Glomerular endothelial cell (primary cell): ENCODE measurements around the gene TSPO. TPM values are rescaled to one million over a fixed set of nuclear protein-coding genes. Genes with fewer than 3 reads are reported as not detected.

ENCODE experiments used
- DNase-seq: peaks from one replicate; pipeline ENCODE4 v3.0.0-alpha.2; 2011; ENCODE audit warnings: low read depth, low spot score; ENCODE audit errors: extremely low read depth
- total RNA-seq: library from RNA; depleted of rRNA; stranded (reverse); fragments of >200 nt; gene quantifications from 2 replicates; pipeline ENCODE4 v1.2.3, GENCODE V29; 2015

The TSPO gene
- total RNA-seq, 1 donor from 2014 or later = 682 TPM

DNA sequence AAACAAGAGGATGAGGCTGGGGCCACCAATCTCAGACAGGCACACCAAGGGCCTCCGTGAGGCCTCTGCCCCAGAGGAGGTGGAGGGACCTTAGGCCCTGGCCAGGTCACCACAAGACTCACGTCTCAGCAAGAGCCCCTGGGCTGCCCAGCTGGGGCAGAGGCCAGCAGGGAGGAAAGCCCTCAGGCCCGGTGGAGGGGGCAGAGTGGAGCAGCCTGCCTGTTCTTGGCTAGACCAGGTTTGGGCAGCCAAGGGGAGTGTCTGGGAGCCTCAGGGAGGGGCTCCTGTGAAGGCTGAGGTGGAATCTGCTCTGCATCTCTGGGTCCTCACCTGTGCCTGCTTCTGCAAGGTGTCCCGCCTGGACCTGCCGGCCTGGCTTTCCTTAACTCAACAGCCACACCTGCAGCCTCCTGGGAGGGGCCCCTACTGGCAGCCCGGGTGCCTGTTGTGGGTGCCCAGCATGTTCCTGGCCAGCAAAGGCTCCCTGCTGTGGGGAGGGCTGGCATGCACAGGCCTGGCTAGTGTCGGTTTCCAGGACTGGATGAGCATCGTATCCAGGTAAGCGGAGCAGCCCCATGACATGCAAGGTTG lies 23.7 kb downstream of the TSPO start:
- no peak for DNase-seq

DNA sequence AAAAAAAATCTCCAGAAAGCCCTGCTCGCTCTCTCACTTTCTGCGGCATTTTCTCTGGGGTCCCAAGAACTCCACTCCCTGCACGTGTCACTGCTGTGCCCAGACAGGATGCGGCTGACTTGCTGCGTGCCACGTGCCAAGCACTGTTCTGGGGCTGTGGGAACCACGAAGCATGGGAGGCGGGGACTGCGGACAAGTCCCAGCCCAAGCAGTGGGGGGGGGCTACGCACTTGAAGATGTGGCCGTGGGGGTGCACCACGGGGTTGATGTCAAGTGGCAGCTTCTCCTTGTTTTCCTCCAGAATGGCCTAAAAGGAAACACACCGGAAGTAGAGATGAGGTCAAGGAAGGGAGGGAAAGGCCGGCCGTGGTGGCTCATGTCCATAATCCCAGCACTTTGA lies 24.7 kb downstream of the TSPO start:
- DNase-seq = no peak

DNA sequence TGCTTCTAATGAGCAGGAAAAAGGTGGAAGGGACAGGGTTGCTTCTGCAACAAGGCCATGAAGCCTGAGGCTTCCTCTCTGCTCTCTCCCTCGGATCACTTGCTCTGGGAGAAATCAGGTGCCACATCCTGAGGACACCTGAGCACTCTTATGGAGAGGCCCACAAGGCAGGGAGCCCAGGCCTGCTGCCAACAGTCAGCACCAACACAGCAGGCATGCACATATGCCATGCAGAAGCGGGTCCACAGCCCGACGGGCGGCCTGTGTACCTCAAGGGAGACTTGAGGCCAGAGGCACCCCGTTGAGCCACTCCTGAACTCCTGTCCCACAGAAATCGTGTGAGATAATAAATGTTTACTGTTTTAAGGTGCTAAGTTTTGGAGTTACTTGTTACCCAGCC lies 26.1 kb downstream of the TSPO start:
- DNase-seq = no peak

DNA sequence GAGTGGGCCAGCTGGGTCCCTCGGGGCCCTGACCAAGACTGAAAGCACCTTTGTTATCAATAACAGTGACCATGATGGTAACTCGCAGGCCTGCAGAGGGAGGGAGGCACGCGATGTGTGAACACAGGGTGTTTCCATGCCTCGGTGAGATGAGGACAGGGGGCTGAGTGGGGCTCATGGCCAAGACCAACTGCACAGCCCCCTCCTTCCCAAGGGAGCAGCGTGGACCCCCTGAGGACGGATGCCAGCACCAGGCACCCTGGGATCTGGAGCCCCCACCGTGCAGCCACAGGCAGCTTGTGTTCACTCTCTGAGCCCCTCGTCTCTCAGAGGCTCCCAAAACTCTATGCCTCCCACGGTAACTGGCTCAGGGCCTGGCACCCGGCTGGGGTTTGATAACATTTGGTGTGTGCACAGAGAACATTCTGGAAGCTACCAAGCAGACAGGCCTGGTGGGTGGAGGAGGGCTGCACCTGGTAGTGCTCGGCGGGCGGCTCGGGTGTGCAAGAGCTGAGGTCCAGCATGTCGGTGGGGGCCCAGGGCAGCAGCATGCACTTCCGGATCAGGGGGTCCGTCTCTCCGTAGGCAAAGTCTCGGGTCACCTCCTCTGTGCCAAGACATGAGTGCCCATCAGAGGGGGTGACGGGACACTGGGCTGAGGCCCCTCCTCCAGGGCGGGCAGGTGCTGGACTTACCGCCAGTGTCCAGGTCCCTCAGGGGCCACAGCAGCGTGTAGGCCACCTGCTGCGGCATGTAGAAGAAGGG lies 28.0 kb downstream of the TSPO start:
- DNase-seq = no peak

DNA sequence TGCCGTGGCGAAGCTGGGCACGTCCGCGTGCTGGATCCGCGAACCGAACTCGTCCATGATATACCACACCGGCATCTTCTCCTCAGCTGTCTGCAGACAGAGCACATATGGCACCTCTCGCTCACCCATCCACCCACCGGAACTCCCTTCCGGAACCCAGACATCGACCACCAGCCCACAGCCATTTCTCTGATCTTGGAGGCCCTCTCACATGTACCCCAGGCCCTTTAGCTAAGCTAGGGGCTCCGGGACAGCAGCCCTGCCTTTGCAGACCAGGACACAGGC lies 28.5 kb downstream of the TSPO start:
- DNase-seq = no peak

DNA sequence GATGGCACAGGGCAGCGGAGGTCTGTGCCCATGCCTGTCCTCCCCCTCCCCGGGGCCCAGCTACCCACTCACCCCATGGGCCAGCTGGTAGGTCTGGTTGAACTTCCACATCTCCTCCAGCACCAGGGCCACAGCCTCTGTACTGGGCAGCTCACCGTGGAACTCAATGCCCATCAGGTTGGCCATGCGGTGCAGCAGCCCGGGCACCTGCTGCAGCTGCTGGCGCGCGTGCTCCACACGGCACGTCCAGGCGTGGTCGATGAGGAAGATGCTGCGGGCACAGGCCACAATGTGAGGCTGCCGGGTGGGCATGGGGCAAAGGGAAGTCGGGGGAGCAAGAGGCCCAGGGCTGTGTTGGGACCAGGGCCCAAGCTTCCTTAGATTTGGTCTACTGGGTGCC lies 29.3 kb downstream of the TSPO start:
- DNase-seq = no peak

DNA sequence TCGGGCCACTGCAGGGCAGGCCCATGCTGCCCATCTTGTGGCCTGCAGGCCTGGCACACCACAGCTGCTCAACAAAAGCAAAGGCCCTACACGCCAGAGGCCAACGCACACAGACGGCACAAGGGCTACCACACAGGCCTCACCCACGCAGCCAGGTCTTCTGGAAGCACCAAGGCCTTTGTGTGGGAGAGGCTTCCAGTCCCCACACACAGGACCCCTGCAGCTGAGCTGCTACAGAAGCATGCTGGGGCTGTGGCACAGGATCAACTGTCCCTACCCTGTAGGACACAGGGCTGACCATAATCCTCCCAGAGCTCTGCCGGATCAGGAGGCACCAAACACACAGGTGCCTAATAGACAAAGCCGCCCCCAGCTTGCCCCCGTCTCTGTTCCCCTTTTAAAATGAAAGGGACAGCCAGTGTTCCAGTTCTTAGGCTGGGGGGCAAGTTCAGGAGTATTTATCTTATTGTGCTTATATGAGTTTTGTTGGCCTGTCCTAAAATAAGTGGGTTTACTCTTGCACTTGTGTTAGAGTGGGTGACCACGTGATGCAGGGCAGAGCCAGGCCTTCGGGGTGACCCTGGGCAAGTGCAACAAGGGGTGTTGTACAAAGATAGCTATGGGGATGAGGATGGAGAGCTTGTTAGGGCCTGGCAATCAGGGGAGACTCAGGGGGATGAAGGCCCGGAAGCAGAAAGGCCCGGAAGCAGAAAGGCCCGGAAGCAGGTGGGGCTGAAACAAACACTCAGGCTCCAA lies 30.1 kb downstream of the TSPO start:
- no peak for DNase-seq

DNA sequence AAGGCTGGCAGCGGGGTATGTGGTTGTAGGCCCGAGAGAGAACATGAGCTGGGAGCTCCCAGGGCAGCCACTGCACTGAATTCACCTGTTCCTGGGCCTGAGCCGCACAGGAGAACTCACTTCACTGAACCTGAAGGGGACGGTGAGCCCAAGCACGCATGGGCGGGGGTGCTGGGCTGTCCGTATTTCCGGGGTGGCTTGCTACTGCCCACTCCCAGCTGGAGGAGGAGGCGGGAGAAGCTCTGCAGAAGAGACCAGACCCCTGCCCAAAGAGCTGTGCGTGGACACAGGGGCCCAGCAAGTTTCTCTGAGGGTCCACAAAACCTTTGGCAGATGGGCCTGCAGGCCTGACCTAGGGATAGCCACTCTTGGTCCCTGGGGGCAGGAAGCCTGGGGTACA lies 30.8 kb downstream of the TSPO start:
- DNase-seq = no peak

DNA sequence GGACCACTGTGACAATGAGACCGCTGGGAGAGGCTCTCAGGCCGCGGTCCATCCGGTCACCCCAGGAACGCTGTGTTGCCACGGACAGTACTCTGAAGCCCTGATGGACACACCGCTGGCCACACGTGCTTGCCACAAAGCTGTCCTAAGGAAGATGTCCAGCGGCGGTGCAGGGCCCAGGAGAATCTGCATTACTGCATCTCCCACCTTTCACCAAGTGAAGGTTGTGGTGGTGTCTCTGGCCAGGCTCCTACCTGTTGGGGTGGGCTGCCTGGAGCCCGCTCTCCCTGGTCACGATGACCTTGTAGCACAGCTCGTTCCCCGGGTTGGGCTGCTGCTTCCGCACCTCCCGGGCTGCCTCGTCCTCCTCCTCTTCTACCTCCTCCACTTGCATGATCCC lies 31.4 kb downstream of the TSPO start:
- DNase-seq = no peak

DNA sequence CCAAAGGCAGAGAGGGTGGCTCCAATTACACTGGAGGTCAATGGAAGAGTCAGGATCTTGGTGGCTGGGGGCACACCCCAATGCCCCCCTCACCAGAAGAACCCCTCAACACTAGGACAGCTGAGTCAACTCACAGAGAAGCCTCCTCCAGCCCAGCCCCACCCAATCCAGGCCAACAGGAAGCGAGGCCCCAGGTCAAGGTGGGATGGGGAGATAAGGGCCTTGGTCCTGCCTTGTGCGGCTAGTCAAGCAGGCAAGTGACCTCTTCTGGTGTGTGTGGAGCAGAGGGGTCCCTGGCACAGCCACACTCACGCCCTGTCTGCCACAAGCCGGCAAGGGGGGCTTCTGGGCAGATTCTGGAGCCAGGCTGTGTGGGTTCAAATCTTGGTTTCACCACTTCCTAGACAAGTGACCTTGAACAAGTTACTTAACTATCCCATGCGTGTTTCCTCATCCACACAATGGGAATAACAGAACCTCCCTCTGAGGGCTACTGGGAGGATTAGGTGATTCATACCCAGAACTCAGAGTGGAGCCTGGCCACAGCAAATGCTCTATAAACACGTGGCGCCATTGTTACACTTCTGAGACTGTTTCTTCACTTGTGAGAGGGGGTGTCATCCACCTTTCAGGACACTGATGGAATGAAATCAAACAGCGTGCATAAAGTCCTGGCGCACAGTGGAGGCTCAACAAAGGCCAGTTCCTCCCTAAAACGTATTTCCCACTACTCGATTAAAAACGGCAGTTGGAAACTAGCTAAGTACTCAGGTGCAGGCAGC lies 32.3 kb downstream of the TSPO start:
- peak; percentile 42 for DNase-seq

DNA sequence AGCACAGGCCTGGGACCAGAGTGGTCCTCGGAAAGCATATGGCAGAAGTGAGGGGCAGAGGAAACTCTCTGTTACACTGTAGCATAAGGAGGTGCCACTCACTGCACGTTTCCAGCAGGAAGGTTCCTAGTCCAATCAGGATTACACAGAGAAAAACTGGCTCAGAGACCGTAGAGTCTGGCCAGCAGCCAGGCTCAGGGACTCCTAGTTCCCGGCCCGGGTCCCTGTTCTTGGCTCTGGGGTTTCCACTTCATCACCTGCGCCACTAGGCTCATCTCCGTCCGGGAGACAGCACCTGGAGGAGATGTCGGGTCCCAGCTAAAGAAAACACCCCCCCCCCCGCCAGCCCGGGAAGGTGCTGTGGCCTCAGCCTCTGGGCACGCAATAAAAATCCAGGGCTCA lies 34.5 kb downstream of the TSPO start:
- DNase-seq = no peak

DNA sequence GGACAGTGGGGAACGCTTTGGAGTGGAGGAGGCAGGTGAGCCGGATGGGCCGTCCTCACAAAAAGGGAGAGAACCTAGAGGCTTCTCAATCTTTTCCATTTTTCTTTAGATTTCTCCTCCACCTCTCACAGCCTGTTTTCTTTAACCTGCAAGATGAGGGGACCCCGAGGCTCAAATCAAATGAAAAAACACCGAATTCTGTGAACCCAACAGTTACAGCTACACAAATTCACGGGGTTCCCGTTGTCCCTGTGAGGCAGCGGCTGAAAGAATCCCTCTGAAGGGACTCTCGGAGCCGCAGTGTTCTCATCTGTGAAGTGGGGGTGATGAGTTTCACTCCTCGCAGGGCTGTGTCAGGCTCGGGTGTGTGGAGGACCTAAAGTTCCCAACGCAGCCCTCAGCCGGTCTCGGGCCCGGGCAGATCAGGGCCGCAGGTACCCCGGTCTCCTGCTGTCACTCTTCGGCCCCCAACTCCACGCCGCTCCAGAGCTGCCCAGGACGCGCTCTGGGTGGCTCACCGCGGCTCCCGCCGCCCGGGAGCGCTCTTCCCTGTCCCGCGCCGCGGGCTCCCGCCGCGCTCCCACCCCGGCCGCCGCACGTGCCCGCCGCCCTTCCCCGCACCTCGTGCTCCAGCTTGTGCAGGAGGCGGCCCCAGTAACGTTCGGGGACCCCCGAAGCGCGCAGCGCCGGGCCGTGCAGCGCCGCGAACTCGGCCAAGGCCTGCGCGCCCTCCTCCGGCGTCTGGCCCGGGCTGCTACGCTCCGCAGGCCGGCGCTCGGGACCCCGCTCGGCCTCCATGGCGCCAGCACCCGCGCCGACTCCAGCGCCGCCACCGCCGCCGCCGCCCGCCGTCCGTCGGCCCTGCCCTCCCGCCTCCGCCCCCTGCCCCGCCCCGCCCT lies 35.2 kb downstream of the TSPO start, which contains the start of gene TTLL12:
Gene TTLL12 (minus strand): TSS at position 863 of the 899 bp plus-strand sequence. CDS start 65 bp downstream, at position 798.
- no peak for DNase-seq

DNA sequence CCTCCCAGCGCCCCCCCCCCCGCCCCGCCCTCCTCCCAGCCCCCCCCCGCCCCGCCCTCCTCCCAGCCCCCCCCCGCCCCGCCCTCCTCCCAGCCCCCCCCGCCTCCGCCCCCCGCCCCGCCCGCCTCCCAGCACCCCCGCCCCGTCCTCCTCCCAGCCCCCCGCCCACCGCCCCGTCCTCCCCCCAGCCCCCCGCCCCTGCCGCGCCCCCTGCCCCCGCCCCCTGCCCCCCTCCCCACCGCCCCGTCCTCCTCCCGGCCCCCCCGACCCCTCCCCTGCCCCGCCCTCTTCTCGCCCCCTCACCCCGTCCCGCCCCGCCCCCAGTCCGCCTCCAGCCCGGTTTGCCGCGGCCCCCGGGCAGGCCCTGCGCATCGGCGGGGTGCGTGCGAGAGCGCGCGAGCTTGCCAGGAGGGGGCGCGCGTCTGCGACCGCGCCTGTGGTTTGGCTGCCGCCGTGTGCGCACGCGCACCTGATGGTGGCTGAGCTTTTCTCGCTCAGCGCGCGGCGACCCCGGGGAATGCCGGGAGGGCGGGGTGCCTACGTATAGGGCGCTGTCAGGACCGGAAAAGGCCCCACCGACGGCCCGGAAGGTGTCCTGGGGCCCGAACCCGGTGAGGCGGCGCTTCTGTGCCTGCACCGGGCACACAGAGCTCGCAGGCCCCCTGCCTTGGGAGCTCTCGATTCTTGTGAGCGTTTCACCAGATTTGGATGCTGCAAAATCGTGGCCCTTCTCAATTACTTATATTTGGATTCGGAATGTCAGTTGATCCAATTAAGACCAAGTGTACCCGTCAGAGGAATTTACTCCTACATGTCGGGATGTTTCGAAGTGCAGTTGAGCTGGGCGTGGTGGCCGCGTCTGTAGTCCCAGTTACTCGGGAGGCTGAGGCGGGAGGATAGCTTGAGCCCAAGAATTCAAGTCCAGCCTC lies 36.1 kb downstream of the TSPO start:
- DNase-seq = no peak

DNA sequence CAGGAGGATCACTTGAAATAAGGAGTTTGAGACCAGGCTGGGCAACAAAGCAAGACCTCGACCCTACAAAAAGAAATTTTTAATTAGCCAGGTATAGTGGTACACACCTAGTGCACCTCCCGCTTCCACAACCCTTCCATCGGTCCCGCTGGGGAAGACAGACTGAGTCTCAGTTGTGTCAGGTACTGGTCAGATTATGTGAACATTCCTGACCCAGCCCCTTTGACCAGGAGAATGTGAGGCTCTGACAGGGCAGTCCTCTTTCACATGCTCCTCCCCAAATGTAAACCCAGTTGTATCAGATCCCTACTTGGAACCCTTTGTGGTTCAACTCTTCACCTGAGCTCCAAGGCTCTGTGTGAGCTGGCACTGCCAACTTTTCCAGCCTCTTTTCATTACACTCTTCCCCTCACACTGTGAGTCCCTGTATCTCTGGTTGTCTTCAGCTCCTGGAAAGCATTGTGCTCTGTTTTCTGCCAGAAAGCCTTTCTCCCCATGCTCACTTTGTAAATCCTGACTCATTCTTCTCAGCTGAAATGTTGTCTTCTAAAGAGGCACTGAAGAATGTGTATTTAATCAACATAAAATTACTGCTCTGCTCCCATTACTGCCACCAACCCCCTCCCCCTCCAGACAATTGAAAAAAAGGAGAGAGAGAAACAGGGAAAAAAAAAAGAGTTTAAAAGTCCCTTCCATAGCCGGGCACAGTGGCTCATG lies 37.6 kb downstream of the TSPO start:
- no peak for DNase-seq

DNA sequence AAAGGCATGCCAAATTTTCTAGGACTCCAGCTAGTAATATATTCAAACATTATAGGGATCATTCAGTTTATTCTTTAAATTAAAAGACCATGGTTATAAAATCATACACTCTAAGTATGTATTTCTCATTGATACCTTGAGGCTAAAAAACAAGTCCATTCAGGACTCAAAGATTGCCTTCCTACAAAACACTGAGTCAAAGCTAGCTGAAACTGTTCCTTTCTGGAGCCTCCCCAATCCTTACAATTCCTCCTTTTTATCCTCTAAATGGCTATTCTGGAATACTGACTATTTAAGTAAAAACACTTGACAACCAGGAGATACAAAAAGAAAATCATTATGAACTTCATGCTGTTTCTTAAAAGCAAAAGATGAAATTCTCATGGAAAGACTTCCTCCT lies 40.5 kb downstream of the TSPO start:
- no peak for DNase-seq

DNA sequence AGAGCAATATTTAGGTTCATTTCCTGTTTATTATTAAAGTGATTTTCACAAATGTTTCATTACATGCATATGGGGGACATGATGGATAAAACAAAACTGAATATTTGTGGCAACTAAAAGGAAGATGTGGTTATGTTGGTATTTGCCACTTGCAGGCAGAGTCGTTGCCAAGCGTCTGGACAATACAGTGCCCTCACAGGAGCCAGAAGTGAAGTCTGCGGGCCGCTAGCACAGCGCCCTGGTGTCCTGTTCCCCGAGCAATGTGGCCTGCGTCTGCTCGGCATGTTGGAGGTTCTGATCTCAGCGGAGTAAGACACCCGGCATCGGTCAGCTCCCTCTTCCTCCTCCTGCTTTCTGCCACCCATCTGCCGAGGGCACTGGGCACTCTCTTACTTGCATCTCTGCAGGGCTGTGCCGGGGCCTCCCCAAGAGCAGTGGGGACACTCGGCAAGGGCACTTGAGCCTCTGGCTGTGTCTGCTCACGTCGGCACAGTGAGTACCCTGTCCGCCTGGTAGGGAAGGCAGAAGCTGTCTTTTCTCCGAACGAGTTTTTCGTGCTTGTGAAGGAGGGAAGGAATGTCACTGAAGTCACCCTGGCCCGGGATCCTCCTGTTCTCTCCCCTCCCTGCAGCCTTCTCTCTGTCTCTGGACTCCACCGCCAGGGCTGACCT lies 46.0 kb downstream of the TSPO start:
- no peak for DNase-seq

DNA sequence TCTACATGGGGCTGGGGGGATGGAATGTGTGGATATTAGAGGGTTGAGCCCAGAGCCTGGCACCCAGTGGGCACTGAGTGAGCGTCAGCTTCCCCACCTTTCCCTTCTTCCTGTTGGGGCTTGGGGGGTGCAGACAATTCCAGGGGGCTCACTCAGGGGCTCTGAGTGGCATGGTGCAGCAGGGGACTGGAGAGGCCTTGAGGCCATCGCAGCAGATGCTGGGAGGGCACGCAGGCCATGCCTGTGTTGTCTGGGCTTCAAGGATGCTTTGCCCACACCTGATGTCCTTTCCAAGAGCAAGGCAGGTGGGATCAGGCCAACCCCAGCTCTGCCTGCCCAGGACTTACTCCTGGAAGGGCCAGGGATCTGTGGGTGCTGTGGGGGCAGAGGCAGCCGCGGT lies 46.8 kb downstream of the TSPO start:
- DNase-seq = no peak

DNA sequence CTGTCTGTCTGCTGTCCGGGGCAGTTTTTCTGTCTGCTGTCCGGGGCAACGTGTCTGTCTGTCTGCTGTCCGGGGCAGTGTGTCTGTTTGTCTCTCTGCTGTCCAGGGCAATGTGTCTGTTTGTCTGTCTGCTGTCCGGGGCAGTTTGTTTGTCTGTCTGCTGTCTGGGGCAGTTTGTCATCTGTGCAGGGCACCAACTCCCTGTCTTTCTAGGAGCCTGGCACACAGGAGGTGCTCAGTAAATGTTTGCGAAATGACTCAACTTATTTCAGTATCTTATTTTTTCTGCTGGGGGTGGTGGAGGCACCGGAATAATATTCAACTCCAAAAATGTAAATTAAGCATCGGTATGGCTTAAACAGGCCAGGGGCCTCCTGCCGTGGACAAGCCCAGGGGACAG lies 47.6 kb downstream of the TSPO start:
- DNase-seq = no peak
